LHCN-M2 (cell line): ENCODE results near the gene GLIS1. TPM values are rescaled to one million over a fixed set of nuclear protein-coding genes. Genes with fewer than 3 reads are reported as not detected.
A peak's percentile ranks its signal among the peaks of the same experiment; 100 is the strongest.

Source experiments
- DNase-seq: peaks from one replicate; pipeline ENCODE4 v3.0.0-alpha.2; 2012; ENCODE audit warnings: low read depth
- total RNA-seq: library from RNA; depleted of rRNA; stranded (reverse); fragments of >200 nt; gene quantifications from 2 replicates; pipeline ENCODE4 v1.2.3, GENCODE V29; 2014

Gene GLIS1
- total RNA-seq, 1 experiment from 2014 or later = 3.7 TPM

- no peak for DNase-seq
Measured at GRCh38 chr1:53511323-53511932, 227.5 kb downstream of the GLIS1 start.

GRCh38 chr1:53510215-53510614, 228.7 kb downstream of the GLIS1 start:
- DNase-seq = no peak

GRCh38 chr1:53509775-53510174, 229.2 kb downstream of the GLIS1 start:
- no peak for DNase-seq

DNA sequence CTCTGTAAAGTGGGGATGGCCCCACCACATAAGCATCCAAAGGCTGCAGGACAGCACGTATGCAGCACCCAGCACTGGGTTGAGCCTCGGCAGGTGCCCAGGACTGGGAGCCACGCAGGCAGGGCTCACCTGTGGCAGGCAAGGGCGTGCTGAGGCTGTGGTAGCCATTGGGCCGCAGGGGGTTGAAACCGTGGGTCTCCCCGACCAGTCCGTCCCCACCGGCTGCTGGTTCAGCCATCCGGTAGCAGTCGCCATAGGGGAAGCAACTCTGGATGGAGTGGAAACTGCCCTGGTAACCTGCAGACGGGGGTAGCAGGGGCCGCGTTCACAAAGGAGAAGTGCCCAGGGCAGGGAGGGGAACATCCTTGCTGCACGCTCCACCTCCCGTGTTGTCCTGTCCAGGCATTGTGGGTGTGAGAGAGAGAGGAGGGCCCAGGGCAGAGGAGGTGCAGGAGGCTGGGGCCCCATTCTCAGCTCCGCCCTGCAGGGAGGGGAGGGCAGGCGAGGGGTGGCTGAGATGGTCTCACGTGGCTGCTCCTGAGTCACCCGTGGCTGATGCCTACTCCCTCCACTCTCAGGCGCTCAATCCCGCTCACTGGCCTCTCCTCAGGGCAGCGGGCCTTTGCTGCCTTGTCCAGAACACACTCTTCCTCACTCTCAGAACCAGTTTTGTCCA, 229.8 kb downstream of the GLIS1 start:
- no peak for DNase-seq

DNA sequence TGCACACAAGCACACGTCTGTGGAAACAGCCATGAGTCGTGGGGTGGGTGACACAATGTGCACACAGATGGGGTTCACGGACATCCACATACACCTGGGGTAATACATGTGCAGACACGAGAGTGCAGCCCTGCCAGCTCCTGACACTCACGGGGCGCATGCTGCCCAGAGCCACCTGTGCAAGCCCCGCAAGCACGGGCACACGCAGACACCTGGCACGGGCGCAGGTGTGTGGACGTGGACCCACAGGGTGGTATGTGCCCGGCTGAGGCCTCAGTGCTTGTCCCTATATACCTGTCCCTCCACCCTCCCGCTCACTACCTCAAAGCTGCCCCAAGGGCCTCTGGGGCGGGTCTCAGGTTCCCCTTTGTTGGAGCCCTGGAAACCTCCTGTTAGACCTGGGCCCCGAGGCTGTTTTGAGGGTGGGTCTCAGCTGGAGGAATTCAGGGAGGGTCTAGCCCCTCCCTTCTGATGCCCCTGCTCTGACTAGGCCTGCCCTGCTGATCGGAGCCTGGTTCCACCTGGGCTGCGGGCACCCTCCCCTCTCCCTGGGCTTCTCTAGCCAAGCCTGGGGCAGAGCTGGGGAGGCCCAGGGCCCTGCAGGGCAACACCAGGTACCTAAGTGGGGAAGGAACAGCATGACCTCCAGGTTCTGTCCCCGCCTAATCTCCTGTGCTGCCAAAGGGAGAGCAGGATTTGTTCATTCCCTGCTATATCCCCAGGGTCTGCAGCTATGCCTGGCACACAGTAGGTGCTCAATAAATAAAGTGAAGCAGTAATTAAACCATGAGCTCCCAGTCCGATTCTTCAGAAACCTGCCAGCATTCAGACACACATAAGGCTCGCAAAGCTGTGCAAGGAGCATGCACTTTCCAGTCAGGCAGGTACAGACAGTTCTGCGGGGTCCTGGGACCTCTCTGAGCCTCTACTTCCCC, 230.6 kb downstream of the GLIS1 start:
- no peak for DNase-seq

- no peak for DNase-seq
Measured at GRCh38 chr1:53507116-53507820, 231.7 kb downstream of the GLIS1 start.

DNA sequence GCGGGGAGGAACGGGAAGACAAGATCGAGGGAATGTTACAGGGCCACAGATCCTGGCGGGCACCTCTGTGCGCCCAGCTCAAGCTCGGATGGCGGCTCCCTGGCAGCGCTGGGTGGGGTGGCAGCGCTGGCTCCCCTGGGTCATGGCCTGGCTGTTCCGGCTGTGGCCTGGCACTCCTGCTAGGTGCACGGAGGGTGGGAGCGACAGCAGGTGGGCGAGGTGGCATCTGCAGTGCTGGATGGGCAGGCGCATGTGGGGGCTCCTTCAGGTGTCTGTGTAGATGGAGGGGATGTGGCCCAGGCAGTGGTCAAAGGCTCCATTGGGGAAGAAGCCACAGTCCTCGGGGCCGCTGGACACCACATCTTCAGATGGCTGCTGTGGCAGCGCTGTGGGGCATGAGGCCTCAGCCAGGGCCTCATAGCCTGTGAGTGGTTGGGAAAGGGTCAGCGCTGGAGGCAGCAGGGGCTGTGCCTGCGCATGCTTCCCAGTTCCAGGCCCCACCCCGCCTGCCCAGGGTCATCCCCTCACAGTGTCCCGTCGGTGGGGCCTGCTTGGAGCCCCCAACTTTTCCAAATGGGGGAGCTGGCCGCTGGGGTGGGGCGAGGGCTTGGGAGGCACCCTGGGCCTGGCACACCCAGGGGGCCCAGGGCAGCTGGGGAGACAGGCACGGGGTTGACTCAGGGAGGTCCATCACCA, 232.5 kb downstream of the GLIS1 start:
- DNase-seq = no peak

DNA sequence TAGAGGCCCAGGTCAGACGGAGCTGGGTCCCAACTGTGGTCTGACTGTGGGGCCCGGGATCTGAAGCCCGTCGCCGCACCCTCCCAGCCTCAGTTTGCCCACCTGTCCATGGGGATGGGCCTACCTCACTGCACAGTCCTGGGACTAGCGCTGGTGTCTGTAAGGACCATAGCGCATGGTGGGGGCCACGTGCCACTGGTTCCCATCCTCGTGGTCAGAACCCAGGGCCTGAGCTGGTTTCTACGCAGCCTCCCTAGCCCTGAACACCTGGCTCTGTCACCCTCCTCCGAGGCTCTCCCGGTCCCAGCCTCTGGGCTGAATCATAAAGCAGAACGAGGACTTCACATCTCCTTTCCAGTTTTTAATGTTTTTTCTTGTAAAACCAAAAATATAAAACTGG, 233.1 kb downstream of the GLIS1 start:
- DNase-seq = no peak

GRCh38 chr1:53505401-53505800, 233.6 kb downstream of the GLIS1 start:
- DNase-seq = no peak

- DNase-seq = no peak
Measured at GRCh38 chr1:53504901-53505300, 234.1 kb downstream of the GLIS1 start.

- no peak for DNase-seq
Measured at GRCh38 chr1:53503433-53504217, 235.3 kb downstream of the GLIS1 start.

DNA sequence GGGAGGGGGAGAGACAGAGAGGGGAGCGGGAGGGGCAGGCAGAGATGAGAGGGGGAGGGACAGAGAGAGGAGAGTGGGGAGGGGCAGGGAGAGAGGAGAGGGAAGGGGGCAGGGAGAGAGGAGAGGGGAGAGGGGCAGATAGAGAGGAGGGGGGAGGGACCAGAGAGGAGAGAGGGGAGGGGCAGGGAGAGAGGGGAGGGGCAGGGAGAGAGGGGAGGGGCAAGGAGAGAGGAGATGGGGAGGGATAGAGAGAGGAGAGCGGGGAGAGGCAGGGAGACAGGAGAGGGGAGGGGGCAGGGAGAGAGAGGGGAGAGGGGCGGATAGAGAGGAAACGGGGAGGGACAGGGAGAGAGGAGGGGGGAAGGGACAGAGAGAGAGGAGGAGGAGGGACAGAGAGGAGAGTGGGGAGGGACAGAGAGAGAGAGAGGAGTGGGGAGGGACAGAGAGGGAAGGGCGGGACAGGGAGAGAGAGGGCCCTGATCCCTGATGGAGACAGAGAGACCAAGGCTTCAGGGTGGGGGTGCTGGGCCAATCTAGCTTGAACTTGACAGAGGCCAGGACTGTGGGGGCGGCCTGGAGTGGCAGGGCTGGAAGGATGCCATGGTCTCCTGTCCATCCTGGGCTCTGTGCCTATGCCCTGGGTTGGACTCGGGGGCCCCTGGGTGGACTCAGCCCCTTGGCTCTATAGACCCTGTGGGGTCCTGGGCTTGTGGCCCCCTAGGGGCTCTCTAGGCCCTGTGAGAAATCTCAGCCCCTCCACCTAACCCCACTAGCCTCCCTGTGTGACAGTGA, 236.1 kb downstream of the GLIS1 start:
- DNase-seq = no peak

GRCh38 chr1:53501065-53502005, 237.6 kb downstream of the GLIS1 start:
- no peak for DNase-seq

DNA sequence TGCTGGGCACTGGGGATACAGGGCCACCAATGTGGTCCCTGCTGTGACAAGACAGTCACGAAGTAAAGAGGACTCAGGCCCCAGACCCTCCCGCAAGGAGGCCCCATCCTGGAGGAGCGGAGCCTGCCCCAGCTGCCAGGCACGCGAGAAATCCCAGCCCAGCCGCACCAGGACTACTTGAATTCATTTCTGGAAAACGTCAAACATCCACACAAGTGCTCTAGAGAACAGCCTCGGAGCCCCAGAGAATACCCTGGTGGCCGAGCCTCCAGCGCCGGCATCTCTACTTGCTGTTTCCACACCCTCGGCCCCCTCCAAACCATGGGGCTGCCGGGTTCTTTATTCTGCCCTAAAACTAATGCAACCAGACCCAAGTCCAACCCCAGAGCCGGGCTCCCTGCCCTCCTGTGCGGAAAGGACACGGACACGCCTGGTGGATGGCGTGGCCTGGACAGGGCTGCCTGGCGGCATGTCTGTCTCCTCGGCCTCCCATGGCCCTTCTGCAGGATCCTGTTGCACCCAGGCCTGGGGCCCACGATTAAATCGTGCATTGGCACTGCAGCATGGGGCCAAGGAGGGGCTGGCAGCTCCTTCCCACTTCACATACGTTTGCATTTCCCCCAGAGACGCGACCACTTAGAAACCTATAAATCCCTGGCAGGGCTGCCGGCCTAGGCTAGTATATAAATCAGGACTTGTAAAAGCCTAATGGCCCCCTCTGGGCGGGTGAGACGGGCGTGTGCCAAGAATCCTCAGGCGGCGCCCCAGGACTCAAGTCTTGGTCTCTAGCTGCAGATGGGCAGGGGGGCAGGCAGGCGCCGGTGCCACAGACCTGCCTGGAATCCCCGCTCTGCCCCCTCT, 238.5 kb downstream of the GLIS1 start:
- DNase-seq = no peak

DNA sequence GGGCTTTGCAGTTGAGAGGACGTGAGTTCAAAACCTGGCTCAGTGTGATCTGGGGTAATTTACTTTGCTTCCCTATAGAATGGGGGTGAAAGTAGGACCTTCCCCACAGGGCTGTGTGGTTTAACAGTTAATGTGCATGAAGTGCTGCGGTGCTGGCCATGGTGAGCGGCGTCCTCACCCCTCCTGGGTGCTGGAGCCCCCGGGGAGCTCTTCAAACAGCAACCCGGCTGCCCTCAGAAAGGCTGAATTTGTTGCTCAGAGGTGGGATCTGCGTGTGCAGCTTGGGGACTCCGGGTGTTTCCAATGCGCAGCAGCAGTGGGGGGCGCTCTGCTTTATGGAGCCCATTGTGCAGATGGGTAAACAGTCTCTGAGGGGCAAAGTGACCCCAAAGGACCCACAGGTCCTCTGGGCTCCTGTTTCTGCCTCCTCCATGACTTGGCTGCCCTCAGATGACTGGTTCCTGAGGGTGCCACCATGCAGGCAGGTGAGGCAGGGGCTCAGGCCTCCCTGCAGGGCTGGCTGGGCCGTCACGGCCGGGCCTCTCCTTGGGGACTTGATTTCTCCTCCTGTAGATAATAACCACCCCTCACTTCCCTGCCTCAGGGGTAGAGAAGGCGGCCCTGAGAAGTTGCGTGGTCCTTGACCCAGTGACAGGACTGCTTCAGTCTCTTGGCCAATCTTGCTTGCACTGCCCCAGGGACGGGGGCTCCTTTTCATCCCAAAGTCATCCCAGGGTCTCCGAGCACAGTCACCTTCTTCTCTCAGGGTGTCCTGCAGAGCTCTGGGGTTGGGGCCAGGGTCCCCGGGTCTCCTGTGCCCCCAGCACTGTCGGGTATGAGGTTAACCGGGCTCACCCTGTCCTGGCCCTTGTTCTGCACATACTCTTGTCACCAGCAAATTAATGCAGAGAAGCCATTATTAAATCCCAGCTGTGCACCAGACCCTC, 239.4 kb downstream of the GLIS1 start:
- DNase-seq = no peak

GRCh38 chr1:53498555-53499131, 240.3 kb downstream of the GLIS1 start:
- peak; percentile 26 for DNase-seq
